WTC11 (cell line): ENCODE data around the gene ITPR3. TPM values are rescaled to one million over a fixed set of nuclear protein-coding genes. Genes with fewer than 3 reads are reported as not detected.

Experiments
- ATAC-seq: fragments of 200-7000 bp; cut with Tn5 transposase; 2 replicates; pipeline ENCODE4 v1.10.0; 2021; ENCODE audit warnings: mild to moderate bottlenecking, moderate library complexity
- CTCF ChIA-PET: fragments of 300-600 bp; sonication (Branson Sonifier 250); formaldehyde crosslinking; loops from one replicate; lab custom pipeline; 2021; ENCODE audit warnings: antibody characterized with exemption; lab: Charles Lee
- POLR2A ChIA-PET: fragments of 350-600 bp; sonication (Branson Sonifier 250); formaldehyde crosslinking; loops from one replicate; lab custom pipeline; 2021; ENCODE audit warnings: antibody characterized with exemption; lab: Charles Lee
- DNase-seq: peaks from one replicate; pipeline ENCODE4 v3.0.0; 2021; ENCODE audit warnings: low spot score
- H3K27ac Mint-ChIP-seq: 2 replicates; pipeline ENCODE4 v1.8.0; 2021; ENCODE audit warnings: mixed read lengths
- H3K27me3 Mint-ChIP-seq: 2 replicates; pipeline ENCODE4 v1.8.0; 2021; ENCODE audit warnings: low read depth, mild to moderate bottlenecking, moderate library complexity, mixed read lengths
- H3K36me3 Mint-ChIP-seq: 2 replicates; pipeline ENCODE4 v1.8.0; 2021; ENCODE audit warnings: mixed read lengths
- H3K4me1 Mint-ChIP-seq: 2 replicates; pipeline ENCODE4 v1.8.0; 2022; ENCODE audit warnings: mixed read lengths
- H3K4me3 Mint-ChIP-seq: 2 replicates; pipeline ENCODE4 v1.8.0; 2021; ENCODE audit warnings: mild to moderate bottlenecking, moderate library complexity, mixed read lengths
- H3K9me3 Mint-ChIP-seq: 2 replicates; pipeline ENCODE4 v1.8.0; 2021; ENCODE audit warnings: mixed read lengths
- ATF6 ChIP-seq: sonication (generic); formaldehyde crosslinking; IDR thresholded peaks from 2 replicates; pipeline ENCODE4 v1.8.1; 2023; ENCODE audit warnings: mild to moderate bottlenecking, missing genetic modification reagents
- CREM ChIP-seq: sonication (generic); formaldehyde crosslinking; IDR thresholded peaks from 2 replicates; pipeline ENCODE4 v1.8.1; 2022; ENCODE audit warnings: mild to moderate bottlenecking, missing genetic modification reagents, moderate library complexity
- ESRRA ChIP-seq: sonication (generic); formaldehyde crosslinking; IDR thresholded peaks from 2 replicates; pipeline ENCODE4 v1.8.1; 2022; ENCODE audit warnings: mild to moderate bottlenecking, missing genetic modification reagents, borderline replicate concordance
- JAZF1 ChIP-seq: fragments of 250-450 bp; sonication (Bioruptor Pico); IDR thresholded peaks from 2 replicates; pipeline ENCODE4 v1.9.0; 2021; ENCODE audit warnings: moderate library complexity, mild to moderate bottlenecking, inconsistent platforms
- MLX ChIP-seq: sonication (generic); formaldehyde crosslinking; IDR thresholded peaks from 2 replicates; pipeline ENCODE4 v1.8.1; 2023; ENCODE audit warnings: mild to moderate bottlenecking, missing genetic modification reagents, moderate library complexity
- NR2C2 ChIP-seq: sonication (generic); formaldehyde crosslinking; IDR thresholded peaks from 2 replicates; pipeline ENCODE4 v1.8.0; 2022; ENCODE audit warnings: mild to moderate bottlenecking, missing genetic modification reagents
- PRDM15 ChIP-seq: sonication (generic); formaldehyde crosslinking; IDR thresholded peaks from 2 replicates; pipeline ENCODE4 v1.8.0; 2022; ENCODE audit warnings: missing genetic modification reagents
- PREB ChIP-seq: sonication (generic); formaldehyde crosslinking; IDR thresholded peaks from 2 replicates; pipeline ENCODE4 v1.8.1; 2022; ENCODE audit warnings: mild to moderate bottlenecking, missing genetic modification reagents, moderate library complexity, borderline replicate concordance
- RORB ChIP-seq: fragments of 250-450 bp; sonication (Bioruptor Pico); IDR thresholded peaks from 2 replicates; pipeline ENCODE4 v1.9.0; 2021; ENCODE audit warnings: mild to moderate bottlenecking
- STAT6 ChIP-seq: sonication (generic); formaldehyde crosslinking; conservative IDR thresholded peaks from 2 replicates; pipeline ENCODE4 v1.8.1; 2023; ENCODE audit warnings: mild to moderate bottlenecking, low read depth, missing genetic modification reagents, moderate library complexity
- ZNF138 ChIP-seq: sonication (generic); formaldehyde crosslinking; conservative IDR thresholded peaks from 2 replicates; pipeline ENCODE4 v1.8.1; 2022; ENCODE audit warnings: mild to moderate bottlenecking, moderate library complexity, missing genetic modification reagents
- ZNF219 ChIP-seq: sonication (generic); formaldehyde crosslinking; IDR thresholded peaks from 2 replicates; pipeline ENCODE4 v1.8.0; 2023; ENCODE audit warnings: missing genetic modification reagents, mild to moderate bottlenecking, borderline replicate concordance
- ZNF396 ChIP-seq: fragments of 250-450 bp; sonication (Bioruptor Pico); IDR thresholded peaks from 2 replicates; pipeline ENCODE4 v1.8.0; 2021; ENCODE audit warnings: mild to moderate bottlenecking, moderate library complexity, borderline replicate concordance
- ZNF425 ChIP-seq: fragments of 250-450 bp; sonication (Bioruptor Pico); conservative IDR thresholded peaks from 2 replicates; pipeline ENCODE4 v1.9.0; 2021; ENCODE audit warnings: mild to moderate bottlenecking
- total RNA-seq: library from RNA; stranded (reverse); gene quantifications from 3 replicates; pipeline ENCODE4 v1.2.3, GENCODE V29; 2021

The ITPR3 gene
- total RNA-seq, 1 experiment from 2014 or later = 47.3 TPM

- TF ChIP-seq ZNF219 (CRISPR knock-in tag) (no peak), ATF6 (CRISPR knock-in tag) (no peak)
Observed at GRCh38 chr6:33735216-33735615, 114.1 kb downstream of the ITPR3 start (continued).

GRCh38 chr6:33737267-33738026 is 116.3 kb downstream of the ITPR3 start:
- no peak for DNase-seq
- Mint-ChIP-seq H3K4me1 (no peaks in the 10 kb centered on the region; the same call in none of the 2 replicates), H3K27me3 (no peaks in the 10 kb centered on the region), H3K36me3 (no peaks in the 10 kb centered on the region), H3K27ac (no peak overlapping the region), H3K9me3 (no peaks in the 10 kb centered on the region), H3K4me3 (no peak overlapping the region)
- ChIA-PET CTCF (interaction anchor here (1.0 to 3.3 kb wide), 3 partner anchors 26 to 71 kb away, joined by 3 to 13 read pairs (median 7); partner anchors contain the start of gene UQCC2), POLR2A (no interaction called here)
- no peak for ATAC-seq
- TF ChIP-seq ZNF138 (CRISPR knock-in tag) (no peak), PREB (CRISPR knock-in tag) (no peak), RORB (no peak), ZNF396 (CRISPR knock-in tag) (no peak), PRDM15 (CRISPR knock-in tag) (no peak)

GRCh38 chr6:33738153-33738552 is 117.0 kb downstream of the ITPR3 start:
- ChIA-PET POLR2A (no interaction called here), CTCF (interaction anchor here (1.0 to 3.3 kb wide), 3 partner anchors 27 to 72 kb away, joined by 3 to 13 read pairs (median 7); partner anchors contain the start of gene UQCC2)
- DNase-seq (no peak), ATAC-seq (no peak)
- H3K36me3 Mint-ChIP-seq = no peaks in the 10 kb centered on the region
- H3K4me1 Mint-ChIP-seq = peaks cover 6% of the 10 kb centered on the region; the same call in 1 of the 2 replicates
- H3K9me3 Mint-ChIP-seq = no peaks in the 10 kb centered on the region
- H3K27me3 Mint-ChIP-seq = no peaks in the 10 kb centered on the region
- H3K27ac Mint-ChIP-seq = no peak overlapping the region
- no peak overlapping the region for H3K4me3 Mint-ChIP-seq
- no peak for TF ChIP-seq PRDM15 (CRISPR knock-in tag)
- TF ChIP-seq ESRRA (CRISPR knock-in tag) = no peak
- TF ChIP-seq CREM (CRISPR knock-in tag) = no peak
- TF ChIP-seq NR2C2 (CRISPR knock-in tag) = no peak
- no peak for TF ChIP-seq ZNF138 (CRISPR knock-in tag)
- TF ChIP-seq ZNF425 (CRISPR knock-in tag) = no peak
- no peak for TF ChIP-seq STAT6 (CRISPR knock-in tag)
- no peak for TF ChIP-seq MLX
- TF ChIP-seq JAZF1 (CRISPR knock-in tag) = no peak
